Measurements from ENCODE around the gene CMC4.

The CMC4 gene

GRCh38 chrX:155054255-155054654, 16.7 kb downstream of the CMC4 start:
- DNase-seq (ENCODE audit: low read depth in 1 of 2, low spot score in 1 of 2): no peak

DNA sequence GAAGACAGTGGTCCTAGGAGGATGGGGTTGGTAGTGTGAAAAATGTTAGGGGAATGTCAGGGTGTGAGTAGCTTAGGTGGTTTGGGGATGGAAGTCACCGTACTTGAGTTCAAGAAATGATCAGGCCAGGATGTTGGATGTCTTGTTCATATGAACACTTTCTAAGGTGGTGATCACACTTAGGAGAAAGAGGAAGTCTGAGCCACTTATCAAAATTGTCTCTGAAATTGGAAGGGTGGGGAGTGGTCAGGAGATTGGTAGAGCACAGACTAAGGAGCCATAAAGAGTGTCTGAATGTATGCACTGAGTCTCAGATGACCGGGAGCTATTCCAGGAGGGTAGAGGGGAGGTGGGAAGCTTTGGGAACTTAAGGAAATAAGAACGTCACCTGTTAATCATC, 17.3 kb downstream of the CMC4 start:
- no peak for DNase-seq (ENCODE audit: low read depth in 1 of 2, low spot score in 1 of 2)

DNA sequence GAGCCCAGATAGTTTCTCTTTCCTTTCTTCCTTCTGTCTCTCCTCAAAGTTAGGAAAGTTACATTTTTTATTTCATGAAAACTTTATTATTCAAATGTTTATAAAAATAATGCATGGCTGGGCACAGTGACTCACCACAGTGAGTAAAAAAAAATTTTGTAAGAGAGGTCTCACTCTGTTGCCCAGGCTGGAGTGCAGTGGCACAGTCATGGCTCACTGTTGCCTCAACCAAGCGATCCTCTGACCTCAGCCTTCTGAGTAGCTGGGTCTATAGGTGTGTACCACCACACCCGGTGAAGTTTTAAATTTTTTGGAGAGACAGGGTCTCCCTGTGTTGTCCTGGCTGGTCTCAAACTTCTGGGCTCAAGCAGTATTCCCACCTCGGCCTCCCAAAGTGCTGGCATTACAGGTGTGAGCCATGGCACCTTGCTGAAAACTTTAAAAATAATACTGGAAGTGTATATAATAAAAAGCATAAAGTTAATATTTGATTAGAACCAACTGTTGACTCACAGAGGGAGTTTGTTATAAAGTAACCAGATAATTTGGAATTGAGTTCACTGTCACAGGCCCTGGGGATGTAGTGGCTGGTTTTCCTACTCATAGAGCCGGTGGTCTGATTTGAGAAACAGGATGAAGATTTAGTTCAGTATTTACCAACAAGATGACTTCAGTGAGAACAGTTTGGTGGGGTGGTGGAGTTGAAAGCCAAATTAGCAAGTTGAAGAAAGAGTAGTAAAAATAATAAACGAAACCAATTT, 18.0 kb downstream of the CMC4 start:
- no peak for DNase-seq (ENCODE audit: low read depth in 1 of 2, low spot score in 1 of 2)

DNA sequence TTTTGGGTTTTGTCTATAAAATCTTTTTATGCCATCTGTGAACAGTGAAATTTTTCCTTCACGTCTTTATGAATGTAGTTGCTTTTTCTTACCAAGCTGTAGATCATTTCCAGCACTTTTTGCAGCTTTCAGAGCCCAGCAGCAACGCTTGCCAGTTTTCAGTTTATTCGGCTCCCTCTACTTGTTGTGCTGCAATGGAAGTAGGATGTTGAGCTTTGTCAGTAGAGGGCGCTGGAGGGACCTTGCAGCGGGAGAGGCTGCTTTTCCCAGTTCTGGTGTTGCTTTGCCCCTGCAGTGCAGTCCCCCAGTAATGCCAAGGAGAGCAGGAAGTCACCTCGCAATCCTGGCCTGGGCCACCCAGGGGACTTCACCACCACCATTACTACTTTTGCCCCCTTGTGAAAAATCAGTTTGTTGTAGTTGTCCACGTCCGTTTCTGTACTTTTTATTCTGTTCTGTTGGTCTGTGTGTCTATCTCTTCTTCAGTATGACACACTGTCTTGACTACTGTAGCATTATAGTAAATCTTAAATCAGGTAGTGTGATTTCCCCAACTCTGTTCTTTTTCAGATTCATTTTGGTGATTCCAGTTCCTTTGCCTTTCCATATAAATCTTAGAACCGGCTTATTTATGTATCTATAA, 21.8 kb downstream of the CMC4 start:
- no peak for DNase-seq (ENCODE audit: low read depth in 1 of 2, low spot score in 1 of 2)

- DNase-seq (ENCODE audit: low read depth in 1 of 2, low spot score in 1 of 2): no peak
These were observed 24.0 kb downstream of the CMC4 start for GRCh38 chrX:155046811-155047528.

DNA sequence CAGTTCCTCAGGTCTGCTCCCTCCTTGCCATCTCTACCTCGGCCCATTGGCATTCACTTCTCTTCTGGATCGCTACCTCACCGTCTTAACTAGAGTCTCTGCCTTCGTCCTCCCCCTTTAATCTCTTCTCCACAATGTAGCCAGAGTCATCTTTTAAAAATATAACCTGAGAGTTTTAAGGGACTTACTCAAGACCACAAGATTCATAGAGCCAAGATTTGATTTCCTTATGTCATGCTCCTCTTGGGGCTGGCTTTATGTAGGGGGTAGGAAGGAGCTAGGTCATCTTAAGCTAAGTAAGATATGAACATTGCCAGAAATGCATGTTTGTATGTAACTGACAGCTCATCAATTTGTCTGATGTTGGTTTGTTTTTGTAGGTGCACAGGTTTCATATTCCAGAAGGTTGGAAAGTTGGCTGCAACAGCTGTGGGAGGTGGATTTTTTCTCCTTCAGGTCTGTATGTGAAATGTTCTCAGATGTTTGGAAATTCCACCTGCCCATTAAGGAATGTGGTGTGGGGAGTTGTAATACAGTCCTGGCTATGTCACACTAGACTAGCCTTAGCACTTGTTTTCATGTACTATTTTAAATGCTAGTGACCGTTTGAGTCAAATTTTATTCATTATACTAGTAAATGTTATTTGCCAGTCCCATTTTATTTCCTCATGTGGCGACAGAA, 24.7 kb downstream of the CMC4 start:
- DNase-seq (ENCODE audit: low read depth in 1 of 2, low spot score in 1 of 2): no peak

GRCh38 chrX:155035688-155036087, 35.2 kb downstream of the CMC4 start:
- no peak for DNase-seq (ENCODE audit: low read depth in 1 of 2, low spot score in 1 of 2)

- DNase-seq (ENCODE audit: low read depth in 1 of 2, low spot score in 1 of 2): no peak
These were observed 39.3 kb downstream of the CMC4 start for GRCh38 chrX:155031657-155032056.

GRCh38 chrX:155028877-155029291, 42.1 kb downstream of the CMC4 start:
- no peak for DNase-seq (ENCODE audit: low read depth in 1 of 2, low spot score in 1 of 2)

GRCh38 chrX:155028129-155028528, 42.8 kb downstream of the CMC4 start:
- no peak for DNase-seq (ENCODE audit: low read depth in 1 of 2, low spot score in 1 of 2)

GRCh38 chrX:155027509-155028066, 43.3 kb downstream of the CMC4 start:
- DNase-seq (ENCODE audit: low read depth in 1 of 2, low spot score in 1 of 2): no peak

DNA sequence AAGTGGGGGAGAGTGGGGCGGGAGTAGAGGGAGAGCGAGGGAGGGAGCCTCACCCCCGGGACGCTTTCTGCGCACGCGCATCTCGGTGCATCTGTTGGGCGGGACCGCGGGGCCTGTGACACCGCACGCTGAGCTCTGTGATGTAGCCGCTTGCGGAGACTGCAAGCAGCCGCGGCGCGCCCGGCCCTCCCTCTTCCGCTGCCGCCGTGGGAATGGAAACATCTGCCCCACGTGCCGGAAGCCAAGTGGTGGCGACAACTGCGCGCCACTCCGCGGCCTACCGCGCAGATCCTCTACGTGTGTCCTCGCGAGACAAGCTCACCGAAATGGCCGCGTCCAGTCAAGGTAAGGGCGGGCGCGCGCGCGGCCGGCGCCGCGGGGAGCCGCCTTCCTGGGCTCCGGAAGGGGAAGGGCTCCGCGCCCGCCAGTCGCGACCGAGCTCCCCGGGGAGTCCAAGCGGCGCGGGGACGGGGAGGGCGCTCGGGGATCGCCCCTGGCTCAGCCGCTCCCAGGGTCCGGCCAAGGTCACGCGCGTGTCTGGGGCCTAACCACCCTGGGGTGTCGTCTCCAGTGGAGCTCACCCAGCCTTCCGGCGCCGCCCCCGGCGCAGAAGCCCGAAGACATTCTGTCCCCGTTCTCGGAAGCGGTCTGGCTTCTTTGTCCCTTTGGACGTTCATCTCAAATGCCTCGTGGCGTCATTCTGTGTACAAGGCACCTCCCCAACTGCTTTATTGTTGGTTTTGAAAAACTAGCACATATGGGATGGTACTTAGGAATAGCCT, 44.0 kb downstream of the CMC4 start, which contains the start of gene FUNDC2:
TSS of gene FUNDC2 (plus strand) at position 118 of the 782 bp plus-strand sequence. CDS start at position 213, 95 bp downstream.
- DNase-seq (ENCODE audit: low read depth in 1 of 2, low spot score in 1 of 2): peak; percentile 80 to 86

- DNase-seq (ENCODE audit: low read depth in 1 of 2, low spot score in 1 of 2): no peak
These were observed 44.6 kb downstream of the CMC4 start for GRCh38 chrX:155026420-155026726.

DNA sequence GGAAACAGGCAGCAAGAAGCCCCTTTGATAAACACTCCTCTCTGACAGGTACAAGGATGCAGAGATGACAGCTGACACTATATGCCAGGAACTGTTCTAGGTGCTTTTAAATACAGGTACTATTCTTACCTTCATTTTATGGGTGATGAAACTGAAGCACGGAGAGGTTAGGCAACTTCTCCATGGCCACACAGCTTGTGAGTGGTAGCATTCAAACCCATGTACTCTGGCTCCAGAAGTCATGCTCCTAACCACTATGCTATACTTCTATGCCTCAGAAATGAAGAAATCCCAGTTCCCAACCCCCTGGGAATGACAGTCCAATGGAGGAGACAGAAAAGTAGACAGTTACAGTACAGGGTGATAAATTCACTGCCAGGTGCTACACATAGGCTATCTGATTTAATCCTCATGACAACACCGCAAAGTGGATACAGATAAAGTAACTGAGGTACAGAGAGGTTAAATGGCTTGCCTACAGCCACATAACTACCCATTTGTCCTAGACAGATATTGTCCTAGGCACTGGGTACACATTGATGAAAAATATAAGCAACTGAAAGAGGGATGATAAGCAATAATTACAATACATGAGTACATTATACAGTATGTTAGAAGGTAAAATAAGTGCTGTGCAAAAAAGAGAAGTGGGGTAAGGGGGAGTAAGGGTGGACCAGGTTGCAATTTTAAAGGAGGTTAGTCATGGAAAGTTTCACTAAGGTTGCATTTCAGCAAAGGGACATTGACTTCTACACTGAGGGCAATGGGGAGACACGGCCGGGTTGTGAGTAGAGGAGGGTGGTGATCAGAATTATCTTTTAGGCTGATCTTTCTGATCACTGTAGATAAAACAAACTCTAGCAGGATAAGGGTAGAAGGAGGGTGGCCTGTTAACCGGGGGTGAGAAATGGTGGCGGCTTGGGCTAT, 46.8 kb downstream of the CMC4 start:
- DNase-seq (ENCODE audit: low read depth in 1 of 2, low spot score in 1 of 2): no peak

DNA sequence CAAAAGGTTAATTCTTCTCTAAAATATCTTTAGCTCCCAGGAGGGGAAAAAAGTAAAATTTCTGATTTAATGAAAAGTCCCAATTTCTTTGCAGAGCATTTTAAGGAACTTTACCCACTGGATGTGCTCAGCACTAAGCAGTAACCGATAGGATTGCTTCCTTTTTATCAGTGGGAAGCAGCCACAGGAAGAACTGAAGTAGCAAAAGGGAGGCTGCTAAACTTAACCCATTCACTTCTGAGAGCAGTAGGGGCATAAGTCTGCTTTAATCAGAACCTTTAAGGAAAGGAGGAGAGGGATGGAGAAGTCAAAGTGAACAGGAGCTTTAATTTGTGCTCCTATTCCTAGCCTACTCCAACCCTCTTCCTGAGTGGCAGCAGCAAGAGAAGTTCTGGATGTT, 48.4 kb downstream of the CMC4 start, which contains the start of gene F8:
TSS of gene F8 (minus strand) at position 139 of the 400 bp plus-strand sequence. CDS start 171 bp downstream, outside the sequence.
- DNase-seq (ENCODE audit: low read depth in 1 of 2, low spot score in 1 of 2): no peak

DNA sequence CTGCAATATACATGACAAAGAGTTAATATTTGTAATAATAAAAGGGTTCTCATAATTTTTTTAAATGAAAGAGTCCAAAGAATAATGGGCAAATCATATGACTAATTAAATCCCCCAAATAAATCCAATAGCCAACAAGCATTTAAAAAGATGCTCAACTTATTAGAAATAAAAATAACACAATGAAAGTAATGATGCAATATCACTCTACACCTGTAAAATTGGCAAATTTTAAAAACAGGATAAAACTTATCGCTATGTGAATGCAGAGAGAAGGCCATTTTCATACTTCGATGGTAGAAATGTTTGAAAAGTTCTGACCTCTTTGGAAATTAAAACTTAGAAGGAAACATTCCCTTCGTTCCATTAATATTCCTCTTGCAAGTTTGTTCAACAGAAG, 50.3 kb downstream of the CMC4 start:
- no peak for DNase-seq (ENCODE audit: low read depth in 1 of 2, low spot score in 1 of 2)

All from activated T-helper 1 cell treated with anti-CD3 and anti-CD28 coated beads, Interleukin-2, amount 50 U/mL, for 16 hours (primary cell).